ENCODE measurements around the gene ZNF804B. TPM values are rescaled to one million over a fixed set of nuclear protein-coding genes. Genes with fewer than 3 reads are reported as not detected.

The ZNF804B gene
- total and polyA plus RNA-seq, 2 of the 4 experiments (the other 2 are of a cell fraction), result not detected

- Histone ChIP-seq H2AK5ac (ENCODE audit: low read depth, low read length) (no peak overlapping the region), H3K27ac (ENCODE audit: insufficient read depth, low read length) (no peak overlapping the region), H3K4me1 (ENCODE audit: control insufficient read depth, insufficient read depth, low read length) (no peaks in the 10 kb centered on the region), H2BK5ac (ENCODE audit: low read depth, low read length, poor library complexity, severe bottlenecking) (no peak overlapping the region), H2AFZ (replicated peaks; ENCODE audit: low read length, poor library complexity) (no peak overlapping the region), H3K79me1 (ENCODE audit: low read depth in 1 of 2, low read length in 2 of 2) (no peaks in the 10 kb centered on the region), H3K14ac (replicated peaks; ENCODE audit: low read depth, low read length) (no peak overlapping the region), H3K9ac (ENCODE audit: low read depth, low read length) (no peak overlapping the region), H2AK9ac (replicated peaks; ENCODE audit: low read depth, low read length, poor library complexity) (no peak overlapping the region), H2BK20ac (ENCODE audit: low read depth, low read length) (no peak overlapping the region), H4K5ac (ENCODE audit: low read depth, low read length) (no peak overlapping the region), H4K91ac (ENCODE audit: insufficient read depth, low read depth, low read length) (no peak overlapping the region), H3K36me3 (ENCODE audit: control insufficient read depth, insufficient read depth, low read length) (no peaks in the 10 kb centered on the region), H3K18ac (ENCODE audit: low read depth, low read length) (no peak overlapping the region), H4K8ac (ENCODE audit: low read depth in 2 of 2, low read length in 2 of 2) (no peak overlapping the region), H3K9me3 (ENCODE audit: control insufficient read depth, insufficient read depth, low read length) (no peaks in the 10 kb centered on the region), H3K56ac (ENCODE audit: extremely low read depth, insufficient read depth, low read length) (no peak overlapping the region), H2BK120ac (ENCODE audit: low read depth, low read length) (no peak overlapping the region), H3K27me3 (ENCODE audit: control insufficient read depth, insufficient read depth, low read length) (no peaks in the 10 kb centered on the region), H3K4me3 (ENCODE audit: insufficient read depth, low read depth, low read length) (no peak overlapping the region), H3K23ac (ENCODE audit: low read depth, low read length) (no peak overlapping the region), H4K20me1 (ENCODE audit: insufficient read depth, low read length) (no peaks in the 10 kb centered on the region), H3K4ac (ENCODE audit: low read depth, low read length) (no peak overlapping the region), H3K9me1 (ENCODE audit: insufficient read depth, low read length) (no peaks in the 10 kb centered on the region), H2BK15ac (ENCODE audit: low read depth, low read length) (no peak overlapping the region), H3K4me2 (ENCODE audit: low read depth, low read length) (no peak overlapping the region)
- dilution Hi-C loops (cut with HindIII; ENCODE audit: low sequenced_read_pairs, unreplicated experiment), result no loop called here
- ATAC-seq (ENCODE audit: low read depth) (no peak), DNase-seq (no peak)
- 17% methylated on average over 1 of the region's 2 CpGs; no CpG with 5 or more reads in 1 of the 2 experiments for WGBS, 2 experiments (ENCODE audit: extremely low coverage in 2 of 2, insufficient read length in 1 of 2)
- intact Hi-C loops (cut with micrococcal nuclease), result loop anchor here (5.0 kb wide), 1 partner anchor 1330 kb away; no protein-coding TSS in a partner anchor
- TF ChIP-seq MAZ (IDR thresholded peaks at IDR 0.05; ENCODE audit: borderline replicate concordance, low read depth, low read length) (no peak), CTCF (conservative IDR thresholded peaks at IDR 0.05; ENCODE audit: low read depth, low read length) (no peak)
- ChIA-PET POLR2A (ENCODE audit: unreplicated experiment) (no interaction called here), CTCF (no interaction called here)
- BruUV-seq (replicated peaks), result no TSS peak
- in situ Hi-C loops (cut with MboI; ENCODE audit: low sequenced_read_pairs), result loop anchor here (25.0 kb wide), 2 partner anchors 1300 to 1525 kb away; partner anchors contain the start of gene FAM237B
These were observed 28.3 kb downstream of the ZNF804B start for GRCh38 chr7:88787777-88788176.
